Spleen (tissue), 11 donors: ENCODE measurements around the gene TMEM108. TPM values are rescaled to one million over a fixed set of nuclear protein-coding genes. Genes with fewer than 3 reads are reported as not detected.

ENCODE experiments used
- DNase-seq: peaks from one replicate; pipeline ENCODE4 v3.0.0-alpha.2; 2020
- H3K27ac ChIP-seq, 8 donors: fragments of 200-600 bp; sonication (generic) in 7 of 8; 1 replicate in 4 of 8; 2 replicates in 4 of 8; pipeline versions ENCODE4 v1.5.0 to v1.8.0; 2016 to 2021; ENCODE audit warnings: inconsistent platforms in 4 of 8, mild to moderate bottlenecking in 4 of 8, moderate library complexity in 1 of 8
- H3K27me3 ChIP-seq, 7 donors: fragments of 200-600 bp; sonication (generic) in 6 of 7; replicated peaks in 1 of 7; 1 replicate in 4 of 7; 2 replicates in 3 of 7; pipeline versions ENCODE4 v1.5.0 to v1.8.0; 2016 to 2021; ENCODE audit warnings: inconsistent platforms in 3 of 7, mild to moderate bottlenecking in 1 of 7
- H3K36me3 ChIP-seq, 6 donors: fragments of 200-600 bp; sonication (generic) in 5 of 6; 1 replicate in 4 of 6; 2 replicates in 2 of 6; pipeline versions ENCODE4 v1.5.0 to v1.8.0; 2016 to 2021; ENCODE audit warnings: inconsistent platforms in 2 of 6
- H3K4me1 ChIP-seq, 6 donors: fragments of 200-600 bp; sonication (generic) in 5 of 6; 1 replicate in 3 of 6; 2 replicates in 3 of 6; pipeline versions ENCODE4 v1.5.0 to v1.8.0; 2016 to 2021; ENCODE audit warnings: inconsistent platforms in 3 of 6
- H3K4me3 ChIP-seq, 8 donors: fragments of 200-600 bp; sonication (generic) in 7 of 8; 1 replicate in 4 of 8; 2 replicates in 4 of 8; pipeline versions ENCODE4 v1.5.0 to v1.8.0; 2016 to 2021; ENCODE audit warnings: inconsistent platforms in 4 of 8, mild to moderate bottlenecking in 4 of 8, moderate library complexity in 2 of 8
- H3K9me3 ChIP-seq, 8 donors: fragments of 200-600 bp; sonication (generic) in 7 of 8; 1 replicate in 4 of 8; 2 replicates in 4 of 8; pipeline versions ENCODE4 v1.5.0 to v1.8.0; 2016 to 2021; ENCODE audit warnings: inconsistent platforms in 4 of 8
- POLR2A ChIP-seq, 3 donors: fragments of 450-650 bp; IDR thresholded peaks; one replicate each; pipeline ENCODE4 v1.5.1; 2017; ENCODE audit warnings: antibody characterized with exemption in 3 of 3, mild to moderate bottlenecking in 1 of 3
- POLR2AphosphoS5 ChIP-seq, 3 donors: sonication (generic); formaldehyde crosslinking; IDR thresholded peaks; one replicate each; pipeline ENCODE4 v1.5.1; 2017; ENCODE audit warnings: antibody characterized with exemption in 3 of 3
- WGBS, 5 donors: extraction: QIAGEN DNeasy Blood & Tissue Kit in 3 of 5; methylation state at CpG; one replicate each; pipeline versions ENCODE4 v1.1.5 to v1.1.7; 2013 to 2018; 5-methylcytosine and 5-hydroxymethylcytosine counted together
- intact Hi-C: fragments of 100-400 bp; cut with DNase I; formaldehyde crosslinking; loops from one replicate; pipeline ENCODE4 v1.15.0; 2023; ENCODE audit warnings: low total_unique reads
- polyA plus RNA-seq, 3 donors: library from polyadenylated mRNA; stranded (reverse); fragments of 200-250 nt; gene quantifications; one replicate each; pipeline ENCODE4 v1.2.1, GENCODE V29; 2013
- total RNA-seq, 7 donors: library from RNA; depleted of rRNA in 3 of 7; stranded (reverse); fragments of >200 nt in 3 of 7; fragmentation: NEBNext Ultra II Directional in 4 of 7; extraction: Animal tissue kit (Norgen Biotek cat#: 25700) in 4 of 7; gene quantifications; one replicate each; pipeline versions ENCODE4 v1.1.0 to v1.2.1, GENCODE V29; 2016 to 2021
- TF ChIP-seq, protein P1 (sequence below), 11 experiments: fragments of 200-600 bp in 7 of 11; fragments of 450-650 bp in 4 of 11; sonication (generic) in 4 of 11; IDR thresholded peaks in 8 of 11; conservative IDR thresholded peaks in 3 of 11; 1 replicate in 7 of 11; 2 replicates in 4 of 11; pipeline versions ENCODE4 v1.4.0 to v1.8.0; 2016 to 2021; ENCODE audit warnings: antibody characterized with exemption in 11 of 11, inconsistent platforms in 4 of 11, mild to moderate bottlenecking in 1 of 11
- donor health status: healthy with polysubstance abuse.
- donor health status: DM: no; HTN: no; CAD: no; lungs with moderate emphysema.
- donor health status: DM: no; HTN: no; CAD: no.
- donor health status: Bipolar disorder and iron deficiency.
- donor health status: healthy.
- donor health status: DM: no; HTN: no; CAD: no.
- donor health status: DM: yes; HTN: yes; CAD: no.

TMEM108 gene
- total and polyA plus RNA-seq, 10 donors = 0.20 to 4.0 (median 1.1) TPM

DNA sequence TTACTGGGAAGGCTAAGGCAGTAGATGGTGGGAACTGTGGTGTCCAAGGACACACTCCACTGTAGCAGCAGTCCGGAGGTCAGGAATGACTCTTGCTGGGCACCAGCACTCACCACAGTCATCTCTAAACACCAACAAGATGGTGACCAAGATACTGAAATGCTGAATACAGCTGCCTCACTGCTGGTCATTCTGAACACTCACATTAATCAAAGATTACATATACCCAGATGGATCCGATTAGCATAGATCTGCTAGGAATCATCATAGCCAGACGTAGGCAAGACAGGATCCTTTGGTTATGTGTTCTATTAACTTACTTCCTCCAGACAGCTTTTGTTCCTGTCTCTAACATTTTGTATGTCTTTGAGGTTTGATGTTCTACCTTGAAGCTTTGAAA lies 226.7 kb downstream of the TMEM108 start:
- Histone ChIP-seq H3K4me1 (no peaks in the 10 kb centered on the region), H3K36me3 (no peaks in the 10 kb centered on the region), H3K27ac (no peak overlapping the region), H3K4me3 (no peak overlapping the region), H3K9me3 (no peaks in the 10 kb centered on the region), H3K27me3 (no peaks in the 10 kb centered on the region)
- TF ChIP-seq, protein P1, sequence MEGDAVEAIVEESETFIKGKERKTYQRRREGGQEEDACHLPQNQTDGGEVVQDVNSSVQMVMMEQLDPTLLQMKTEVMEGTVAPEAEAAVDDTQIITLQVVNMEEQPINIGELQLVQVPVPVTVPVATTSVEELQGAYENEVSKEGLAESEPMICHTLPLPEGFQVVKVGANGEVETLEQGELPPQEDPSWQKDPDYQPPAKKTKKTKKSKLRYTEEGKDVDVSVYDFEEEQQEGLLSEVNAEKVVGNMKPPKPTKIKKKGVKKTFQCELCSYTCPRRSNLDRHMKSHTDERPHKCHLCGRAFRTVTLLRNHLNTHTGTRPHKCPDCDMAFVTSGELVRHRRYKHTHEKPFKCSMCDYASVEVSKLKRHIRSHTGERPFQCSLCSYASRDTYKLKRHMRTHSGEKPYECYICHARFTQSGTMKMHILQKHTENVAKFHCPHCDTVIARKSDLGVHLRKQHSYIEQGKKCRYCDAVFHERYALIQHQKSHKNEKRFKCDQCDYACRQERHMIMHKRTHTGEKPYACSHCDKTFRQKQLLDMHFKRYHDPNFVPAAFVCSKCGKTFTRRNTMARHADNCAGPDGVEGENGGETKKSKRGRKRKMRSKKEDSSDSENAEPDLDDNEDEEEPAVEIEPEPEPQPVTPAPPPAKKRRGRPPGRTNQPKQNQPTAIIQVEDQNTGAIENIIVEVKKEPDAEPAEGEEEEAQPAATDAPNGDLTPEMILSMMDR (IDR thresholded peaks at IDR 0.05 in 8 of 11, conservative IDR thresholded peaks at IDR 0.05 in 3 of 11) = no peak
- TF ChIP-seq POLR2A (IDR thresholded peaks at IDR 0.05) (no peak), POLR2AphosphoS5 (IDR thresholded peaks at IDR 0.05) (no peak)
- 72 to 84% (median 80%) methylated on average over 3 of the region's 3 CpGs for WGBS, 5 donors
- intact Hi-C loops = no loop called here
- DNase-seq = no peak

DNA sequence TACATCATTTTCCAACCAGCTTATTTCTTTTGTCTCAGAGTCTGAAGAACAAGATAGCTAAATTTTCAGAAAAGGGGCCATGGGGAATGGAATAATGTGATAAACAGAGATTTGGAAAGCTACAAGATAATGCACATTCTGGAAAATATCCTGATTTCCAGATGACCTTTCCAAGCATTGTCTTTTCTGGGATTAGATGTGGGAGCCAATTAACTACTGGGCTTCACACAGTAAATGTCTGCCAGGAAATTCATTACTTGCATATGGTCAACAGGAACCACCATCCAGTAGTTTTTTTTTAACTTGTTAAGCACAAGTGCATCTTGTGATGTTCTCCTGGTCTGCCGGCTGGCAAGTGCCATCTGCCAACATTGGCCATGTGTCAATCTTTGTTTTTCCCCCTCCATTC lies 230.5 kb downstream of the TMEM108 start:
- H3K27me3 ChIP-seq = no peaks in the 10 kb centered on the region
- DNase-seq = no peak
- H3K27ac ChIP-seq = no peak overlapping the region
- no peak overlapping the region for H3K4me3 ChIP-seq
- TF ChIP-seq POLR2A (IDR thresholded peaks at IDR 0.05) (no peak), POLR2AphosphoS5 (IDR thresholded peaks at IDR 0.05) (no peak)
- TF ChIP-seq, protein P1 (IDR thresholded peaks at IDR 0.05 in 8 of 11, conservative IDR thresholded peaks at IDR 0.05 in 3 of 11) = no peak
- no peaks in the 10 kb centered on the region for H3K36me3 ChIP-seq
- H3K4me1 ChIP-seq = no peaks in the 10 kb centered on the region
- intact Hi-C loops = no loop called here
- WGBS, 5 donors = 76 to 100% (median 80%) methylated on average over 1 of the region's 1 CpG
- H3K9me3 ChIP-seq = no peaks in the 10 kb centered on the region

DNA sequence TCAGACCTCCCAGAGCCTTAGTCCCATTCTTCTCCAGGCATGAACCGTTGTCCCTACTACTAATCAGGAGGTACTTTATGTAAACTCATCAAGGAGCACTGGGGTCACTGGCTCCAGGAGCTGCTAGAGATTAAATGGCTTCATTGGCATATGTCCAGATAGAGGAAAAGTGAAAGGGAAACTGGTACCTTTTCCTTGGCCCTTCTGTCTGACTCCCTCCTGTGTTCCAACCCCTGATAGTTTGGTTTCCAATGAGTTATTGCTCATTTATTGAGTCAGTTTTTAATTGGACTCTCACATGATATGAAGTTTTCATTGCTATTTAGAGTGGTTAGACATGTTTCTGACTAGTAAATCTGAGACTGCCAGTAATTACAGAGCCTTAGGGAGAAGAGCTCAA lies 231.2 kb downstream of the TMEM108 start:
- DNase-seq = no peak
- H3K9me3 ChIP-seq = no peaks in the 10 kb centered on the region
- intact Hi-C loops = no loop called here
- no peak overlapping the region for H3K27ac ChIP-seq
- no peaks in the 10 kb centered on the region for H3K27me3 ChIP-seq
- TF ChIP-seq POLR2A (IDR thresholded peaks at IDR 0.05) (no peak), POLR2AphosphoS5 (IDR thresholded peaks at IDR 0.05) (no peak)
- TF ChIP-seq, protein P1 (IDR thresholded peaks at IDR 0.05 in 8 of 11, conservative IDR thresholded peaks at IDR 0.05 in 3 of 11) = no peak
- no peaks in the 10 kb centered on the region for H3K36me3 ChIP-seq
- no peaks in the 10 kb centered on the region for H3K4me1 ChIP-seq
- WGBS, 5 donors = 72 to 74% (median 73%) methylated on average over 1 of the region's 1 CpG
- no peak overlapping the region for H3K4me3 ChIP-seq

DNA sequence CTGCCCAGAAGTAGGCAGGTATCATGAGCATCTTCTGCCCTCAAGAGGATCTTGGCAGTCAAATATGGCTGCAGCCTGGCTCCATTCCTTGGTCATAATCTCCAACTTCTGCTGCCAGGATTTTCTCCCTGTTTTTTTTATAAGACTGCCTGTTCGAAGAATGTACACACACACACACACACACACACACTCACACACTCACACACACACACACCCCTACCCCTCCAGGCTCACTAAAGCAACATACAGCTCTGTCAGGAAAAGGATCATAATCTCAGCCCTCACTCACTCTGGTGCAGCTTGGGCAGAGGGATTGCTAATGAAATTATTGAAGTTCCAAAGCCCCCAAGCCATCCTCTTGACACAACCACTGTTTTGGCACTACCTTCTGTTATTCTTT lies 232.4 kb downstream of the TMEM108 start:
- no peaks in the 10 kb centered on the region for H3K36me3 ChIP-seq
- TF ChIP-seq POLR2A (IDR thresholded peaks at IDR 0.05) (no peak), POLR2AphosphoS5 (IDR thresholded peaks at IDR 0.05) (no peak)
- TF ChIP-seq, protein P1 (IDR thresholded peaks at IDR 0.05 in 8 of 11, conservative IDR thresholded peaks at IDR 0.05 in 3 of 11) = no peak
- intact Hi-C loops = no loop called here
- H3K27ac ChIP-seq = no peak overlapping the region
- no peaks in the 10 kb centered on the region for H3K9me3 ChIP-seq
- WGBS, 5 donors = 53 to 71% (median 58%) methylated on average over 1 of the region's 1 CpG
- no peak for DNase-seq
- no peaks in the 10 kb centered on the region for H3K27me3 ChIP-seq
- H3K4me1 ChIP-seq = no peaks in the 10 kb centered on the region
- no peak overlapping the region for H3K4me3 ChIP-seq
